HG03025 (cell line): ENCODE data around the gene ANO9.
"Not testable (repeated sequence)": the region's sequence is repeated elsewhere in the genome, so short reads cannot be mapped to it uniquely, and the experiment has no call there.

Source experiments
- ATAC-seq: cut with Tn5 transposase; IDR thresholded peaks from one replicate; pipeline ENCODE4 v1.9.1; 2021; ENCODE audit warnings: mild to moderate bottlenecking, moderate library complexity; ENCODE audit not compliant: unreplicated experiment, low FRiP score

The ANO9 gene

DNA sequence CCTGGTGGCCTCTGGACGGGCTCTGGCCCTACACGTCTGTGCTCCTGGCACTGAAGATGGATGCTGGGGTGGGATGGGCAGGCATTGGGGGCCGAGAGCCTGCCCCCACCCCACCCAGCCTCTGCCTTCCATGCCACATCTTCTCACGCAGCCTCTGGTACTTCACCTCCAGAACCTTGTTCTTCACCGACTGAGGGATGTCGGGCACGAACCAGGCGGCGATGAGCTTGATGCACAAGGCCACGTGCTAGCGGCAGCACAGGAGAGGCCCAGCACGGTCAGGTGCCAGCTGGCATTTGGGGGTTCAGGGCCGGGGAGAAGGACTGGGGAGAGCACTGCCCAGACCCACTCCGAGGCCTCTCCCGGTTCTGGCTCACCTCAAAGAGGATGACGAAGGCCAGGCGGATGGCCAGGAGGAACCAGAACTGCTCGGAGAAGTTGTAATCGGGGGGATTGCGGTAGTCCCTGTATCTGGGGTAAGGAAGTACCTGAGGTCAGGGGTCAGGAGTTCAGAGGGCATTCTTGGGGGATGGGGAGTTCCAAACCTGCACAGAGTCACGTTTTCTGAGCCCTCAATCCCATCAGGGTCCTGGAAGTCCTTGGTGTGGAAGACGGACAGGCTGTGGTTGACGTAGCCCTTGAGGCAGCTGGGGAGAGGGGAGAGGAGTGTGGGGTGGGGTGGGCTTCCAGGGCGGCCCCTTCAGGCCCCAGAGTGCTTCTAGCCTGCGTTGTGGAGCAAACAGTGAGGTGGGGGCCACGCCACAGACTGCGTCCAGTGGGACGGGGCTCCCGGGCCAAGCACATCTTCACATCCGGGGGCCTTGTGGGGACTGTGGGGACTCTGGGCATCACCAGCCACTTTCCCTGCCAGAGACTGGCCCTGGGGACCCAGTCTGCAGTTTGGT, 23.2 kb downstream of the ANO9 start:
- no peak for ATAC-seq

DNA sequence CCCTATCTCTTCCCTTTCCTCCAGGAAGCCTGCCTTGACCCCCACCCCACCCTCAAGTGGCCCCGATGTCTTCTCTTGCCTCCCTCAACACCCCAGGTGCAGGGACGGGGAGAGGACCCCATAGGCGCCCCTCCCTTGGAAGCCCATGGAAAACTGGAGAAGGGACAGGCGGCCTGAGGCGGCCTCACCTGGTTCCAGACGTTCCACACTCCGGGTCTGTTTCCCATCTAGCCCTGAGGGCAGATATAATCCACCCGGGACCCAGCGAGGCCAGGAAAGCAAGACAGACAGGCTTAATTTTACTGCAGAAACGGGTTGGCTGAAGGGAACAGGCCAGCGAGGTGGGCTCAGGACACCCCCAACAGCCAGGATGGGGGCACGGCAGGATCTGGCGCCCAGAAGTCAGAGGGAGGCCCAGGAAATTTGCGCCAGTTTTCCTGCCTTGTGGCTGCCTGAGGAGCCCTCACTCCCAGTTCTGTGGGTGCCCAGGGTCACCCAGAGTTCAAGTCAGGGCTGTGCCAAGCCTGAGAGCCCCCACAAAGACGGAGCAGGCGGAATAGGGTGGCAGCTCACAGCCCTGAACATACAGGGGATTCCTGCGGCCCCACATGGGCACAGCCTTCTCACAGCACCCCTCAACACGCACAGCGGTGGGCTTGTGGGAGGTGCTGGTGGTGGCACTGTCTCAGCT, 24.0 kb downstream of the ANO9 start:
- no peak for ATAC-seq

DNA sequence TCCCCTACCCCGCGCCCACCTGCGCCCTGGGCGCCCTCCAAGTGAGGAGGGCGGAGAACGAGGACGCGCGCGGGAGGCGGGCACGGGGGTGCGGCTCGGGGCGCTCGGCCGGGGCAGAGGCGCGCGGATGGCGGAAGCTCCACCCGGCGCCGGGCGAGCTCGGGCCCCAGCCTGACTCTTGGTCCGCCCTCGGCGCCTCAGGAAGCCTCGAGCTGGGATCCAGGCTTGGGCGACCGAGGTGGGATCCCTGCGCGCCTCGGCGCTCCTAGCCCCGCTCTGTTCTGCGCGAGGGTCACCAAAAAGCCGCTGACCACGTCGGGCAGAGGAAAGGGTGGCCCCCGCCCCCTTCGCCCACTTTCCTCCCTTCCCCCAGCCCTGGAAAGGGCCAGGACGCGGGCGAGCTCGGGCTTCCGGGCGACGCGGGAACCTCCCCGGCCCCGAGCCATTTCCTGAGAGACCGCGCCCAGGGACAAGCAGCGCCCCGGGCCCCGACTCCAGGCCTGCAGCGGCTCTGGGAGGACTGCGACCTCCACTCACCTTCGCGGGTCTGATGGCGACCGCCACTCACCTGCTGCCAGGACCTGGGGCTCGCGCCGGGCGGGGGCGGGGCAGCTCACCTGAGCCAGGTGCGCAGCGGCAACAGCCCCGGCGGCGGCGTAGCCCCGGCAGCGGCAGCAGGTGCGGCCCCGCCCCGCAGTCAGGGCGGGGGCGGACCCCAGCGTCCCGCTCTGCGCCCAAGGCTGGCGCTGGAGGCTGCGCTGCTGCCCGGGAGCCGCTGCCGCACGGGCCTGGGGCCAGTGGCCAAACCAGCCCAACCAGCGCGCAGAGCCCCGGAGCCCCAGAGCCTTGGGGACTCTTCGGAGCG, 24.8 kb downstream of the ANO9 start:
- no peak for ATAC-seq

DNA sequence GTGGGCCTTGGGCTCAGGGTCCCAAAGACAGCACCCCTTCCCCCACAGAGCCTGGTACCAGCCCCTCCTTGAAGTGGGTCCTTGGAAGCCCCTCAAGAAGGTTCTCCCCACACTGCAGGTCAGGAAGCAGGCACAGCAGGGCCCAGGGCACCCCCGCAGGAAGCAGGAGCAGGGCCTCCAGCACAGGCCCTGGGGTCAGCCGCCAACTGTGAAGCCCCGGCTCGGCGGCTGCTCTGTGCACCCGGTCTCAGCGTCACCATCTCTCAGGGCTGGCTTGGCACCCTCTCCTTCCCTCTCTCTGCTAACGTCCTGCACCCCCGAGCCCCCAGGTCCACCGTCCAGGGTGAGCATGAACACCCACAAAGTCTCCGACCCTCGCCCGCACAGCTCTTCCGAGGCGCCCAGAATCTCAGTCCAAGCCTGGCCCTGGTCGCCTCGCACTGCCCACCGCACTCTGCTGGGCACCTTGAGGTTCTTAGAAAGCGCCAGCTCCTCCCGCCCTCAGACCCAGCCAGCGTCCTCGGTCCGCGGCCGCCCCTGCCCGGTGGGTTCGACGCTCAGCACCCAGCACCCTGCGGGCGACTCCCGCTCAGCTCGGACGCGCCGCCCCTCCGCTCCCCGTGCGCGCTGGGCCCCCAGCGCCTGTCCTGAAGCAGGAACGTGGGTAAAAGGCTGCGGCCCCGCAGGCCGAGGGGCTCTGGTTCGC, 25.6 kb downstream of the ANO9 start:
- no peak for ATAC-seq

DNA sequence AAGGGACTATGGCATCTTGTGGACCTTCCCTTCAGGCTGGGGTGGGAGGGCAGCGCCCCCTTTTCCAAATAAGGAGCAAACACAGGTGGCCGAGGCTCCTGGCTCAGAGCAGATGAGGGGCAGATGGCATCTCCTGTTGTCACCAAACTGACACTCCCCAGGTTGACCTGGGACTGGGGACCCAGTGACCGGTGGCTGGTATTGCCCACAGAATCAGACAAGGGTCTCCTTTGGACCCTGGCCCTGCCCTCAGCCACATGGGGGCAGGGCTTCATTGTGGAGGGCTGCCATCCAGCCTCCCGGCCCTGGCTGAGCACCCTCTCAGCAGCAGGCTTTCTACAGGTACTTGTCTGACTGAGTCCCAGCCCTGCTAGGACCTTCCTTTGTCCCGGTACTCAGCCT, 26.2 kb downstream of the ANO9 start:
- ATAC-seq, result no peak

DNA sequence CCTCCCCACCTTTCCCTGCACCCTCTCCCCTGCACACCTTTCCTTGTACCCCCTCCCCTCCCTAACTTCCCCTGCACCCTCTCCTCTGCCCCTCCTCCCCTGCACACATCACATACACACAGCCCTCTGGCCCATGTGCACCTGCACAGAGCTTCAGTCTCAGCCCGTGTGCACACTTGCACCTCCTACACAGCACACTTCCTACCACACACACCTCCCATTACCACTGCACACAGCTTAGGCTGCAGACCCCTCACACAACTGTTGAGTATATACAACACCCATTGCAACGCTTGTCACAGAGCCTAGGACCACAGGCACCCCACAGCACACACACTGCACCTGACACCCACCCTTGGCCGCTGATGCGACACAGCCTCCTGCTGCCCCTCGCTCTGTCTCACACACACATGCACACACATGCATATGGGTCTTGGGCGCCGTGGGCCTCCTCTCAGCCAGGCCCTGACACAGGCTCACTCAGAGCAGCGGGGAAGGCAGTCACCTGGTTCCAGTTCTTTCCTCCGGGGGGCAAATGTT, 27.4 kb downstream of the ANO9 start:
- no peak for ATAC-seq

DNA sequence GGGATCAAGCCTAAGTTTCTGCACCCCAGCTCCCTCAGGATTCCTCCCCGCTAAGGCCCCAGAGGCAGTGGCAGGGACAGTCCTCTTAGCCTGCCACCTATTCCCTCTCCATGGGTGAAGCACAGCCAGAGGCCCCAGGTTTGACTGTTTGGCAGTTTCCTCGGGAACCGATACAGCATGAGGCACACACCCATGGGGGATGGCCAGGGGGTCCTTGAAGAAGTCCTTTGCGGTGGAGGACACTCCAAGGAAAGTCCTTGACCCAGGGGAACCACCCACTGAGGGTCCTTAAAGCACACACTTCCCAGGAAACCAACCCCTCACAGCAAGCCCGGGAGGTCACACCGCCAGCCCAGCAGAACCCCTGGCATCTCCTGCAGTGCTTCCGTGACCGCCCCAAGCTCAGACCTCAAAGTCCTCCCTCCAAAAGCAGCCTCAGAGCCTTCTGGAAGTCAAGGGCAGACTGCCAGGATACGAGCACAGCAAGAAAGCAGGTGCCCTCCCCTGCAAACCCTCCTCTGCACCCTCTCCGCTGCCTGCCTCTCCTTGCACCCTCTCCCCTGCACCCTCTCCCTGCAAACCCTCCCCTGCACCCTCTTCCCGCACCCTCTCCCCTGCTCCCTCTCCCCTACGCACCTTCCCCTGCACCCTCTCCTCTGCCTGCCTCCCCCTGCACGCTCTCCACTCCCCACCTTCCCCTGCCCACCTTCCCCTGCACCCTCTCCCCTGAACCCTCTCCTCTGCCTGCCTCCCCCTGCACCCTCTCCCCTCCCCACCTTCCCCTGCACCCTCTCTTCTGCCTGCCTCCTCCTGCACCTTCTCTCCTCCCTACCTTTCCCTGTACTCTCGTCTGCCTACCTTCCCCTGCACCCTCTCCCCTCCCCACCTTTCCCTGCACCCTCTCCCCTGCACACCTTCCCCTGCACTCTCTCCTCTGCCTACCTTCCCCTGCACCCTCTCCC, 28.4 kb downstream of the ANO9 start:
- no peak for ATAC-seq

DNA sequence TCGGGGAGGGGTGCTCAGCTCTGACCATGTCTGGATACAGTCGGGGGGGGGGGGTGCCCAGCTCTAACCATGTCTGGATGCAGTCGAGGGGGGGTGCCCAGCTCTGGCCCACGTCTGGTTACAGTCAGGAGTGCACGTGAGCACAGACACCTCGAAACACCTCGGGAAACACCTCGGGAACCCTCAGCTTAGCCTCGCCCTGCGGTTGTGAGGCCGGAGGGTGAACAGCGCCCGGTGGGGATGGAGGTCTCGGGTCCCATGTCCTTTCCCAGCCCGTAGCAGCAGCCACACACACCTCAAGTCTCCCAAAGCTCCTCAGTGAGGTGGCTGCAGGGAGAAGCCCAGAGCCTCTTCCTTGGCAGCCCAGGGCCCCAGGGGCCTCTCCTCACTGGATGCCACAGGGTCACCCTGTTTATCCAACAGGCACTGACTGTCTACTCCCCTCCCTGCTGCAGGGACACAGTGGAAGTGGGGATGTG, 29.1 kb downstream of the ANO9 start:
- no peak for ATAC-seq

DNA sequence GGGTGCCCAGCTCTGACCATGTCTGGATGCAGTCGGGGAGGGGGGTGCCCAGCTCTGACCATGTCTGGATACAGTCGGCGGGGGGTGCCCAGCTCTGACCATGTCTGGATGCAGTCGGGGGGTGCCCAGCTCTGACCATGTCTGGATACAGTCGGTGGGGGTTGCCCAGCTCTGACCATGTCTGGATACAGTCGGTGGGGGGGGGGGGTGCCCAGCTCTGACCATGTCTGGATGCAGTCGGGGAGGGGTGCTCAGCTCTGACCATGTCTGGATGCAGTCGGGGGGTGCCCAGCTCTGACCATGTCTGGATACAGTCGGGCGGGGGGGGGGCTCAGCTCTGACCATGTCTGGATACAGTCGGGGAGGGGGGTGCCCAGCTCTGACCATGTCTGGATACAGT, 30.3 kb downstream of the ANO9 start:
- ATAC-seq, result not testable (repeated sequence)

DNA sequence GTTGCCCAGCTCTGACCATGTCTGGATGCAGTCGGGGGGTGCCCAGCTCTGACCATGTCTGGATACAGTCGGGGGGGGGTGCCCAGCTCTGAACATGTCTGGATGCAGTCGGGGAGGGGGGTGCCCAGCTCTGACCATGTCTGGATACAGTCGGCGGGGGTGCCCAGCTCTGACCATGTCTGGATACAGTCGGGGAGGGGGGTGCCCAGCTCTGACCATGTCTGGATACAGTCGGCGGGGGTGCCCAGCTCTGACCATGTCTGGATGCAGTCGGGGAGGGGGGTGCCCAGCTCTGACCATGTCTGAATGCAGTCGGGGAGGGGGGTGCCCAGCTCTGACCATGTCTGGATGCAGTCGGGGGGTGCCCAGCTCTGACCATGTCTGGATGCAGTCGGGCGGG, 31.1 kb downstream of the ANO9 start:
- not testable (repeated sequence) for ATAC-seq

DNA sequence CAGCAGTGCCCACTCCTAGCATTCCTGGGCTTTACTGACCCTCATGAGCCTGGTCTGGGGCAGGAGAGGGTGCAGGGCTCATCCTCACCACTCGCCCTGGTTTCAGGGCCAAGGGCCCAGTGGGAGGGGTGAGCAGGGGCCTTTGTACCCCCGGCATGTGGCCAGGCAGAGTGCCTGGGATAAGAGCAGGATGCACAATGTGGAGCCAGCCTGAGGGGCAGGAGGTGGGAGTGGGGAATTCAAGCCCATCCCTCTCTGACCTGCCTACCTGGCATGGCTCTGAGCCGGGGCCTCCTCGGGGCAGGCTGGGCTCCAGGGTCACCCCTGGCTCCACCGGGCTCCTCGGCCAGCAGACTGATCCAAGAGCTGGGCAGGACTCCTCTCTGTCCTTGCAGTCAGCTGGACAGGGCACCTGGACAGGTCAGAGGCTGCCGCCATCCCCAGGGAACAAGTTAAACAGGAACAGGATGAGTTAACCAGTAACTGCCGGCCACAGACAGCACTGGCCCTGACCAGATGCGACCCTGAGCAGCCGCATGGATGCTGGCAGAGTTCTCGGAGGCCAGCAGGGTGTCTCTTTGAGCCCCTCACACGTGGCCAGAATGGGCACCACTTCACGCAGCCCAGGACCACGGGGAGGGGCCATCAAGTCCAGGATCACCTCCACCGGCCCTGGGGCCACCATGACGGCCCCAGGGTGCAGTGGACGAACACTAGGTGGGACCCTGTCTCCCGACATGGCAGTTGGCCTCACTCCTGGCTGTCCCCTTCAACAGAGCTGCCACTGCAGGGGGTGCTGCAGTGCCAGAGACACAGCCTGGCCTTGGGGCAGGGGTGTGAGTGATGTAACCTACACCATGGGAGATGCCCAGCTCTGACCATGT, 32.0 kb downstream of the ANO9 start:
- no peak for ATAC-seq

DNA sequence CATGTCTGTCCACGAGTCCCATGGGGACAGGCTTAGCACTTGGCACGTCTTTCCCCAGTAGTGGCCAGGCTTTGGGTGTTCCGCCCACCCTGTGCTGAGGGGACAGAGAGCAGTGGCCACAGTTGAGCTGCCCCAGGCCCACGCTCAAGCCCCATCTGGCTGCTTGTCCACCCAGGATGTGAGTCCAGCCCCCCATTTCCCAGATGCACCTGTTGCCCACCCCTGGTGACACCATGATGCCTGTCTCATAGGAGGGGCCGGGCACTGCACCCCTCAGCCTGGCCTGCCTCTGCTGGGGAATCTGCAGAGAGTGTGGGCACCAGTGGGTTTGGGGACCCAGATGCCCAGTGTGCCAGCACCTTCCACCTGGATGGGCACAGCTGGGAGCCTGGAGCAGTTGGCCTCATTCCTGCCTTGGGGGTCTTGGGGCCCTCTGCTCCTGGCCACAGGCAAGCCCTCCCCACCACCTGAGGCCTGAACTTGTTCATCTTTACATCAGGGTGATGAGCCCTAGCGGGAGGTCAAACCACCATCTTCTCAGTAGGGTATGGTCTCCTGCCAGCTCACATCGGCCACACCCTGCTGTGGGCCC, 32.7 kb downstream of the ANO9 start:
- ATAC-seq, result no peak

DNA sequence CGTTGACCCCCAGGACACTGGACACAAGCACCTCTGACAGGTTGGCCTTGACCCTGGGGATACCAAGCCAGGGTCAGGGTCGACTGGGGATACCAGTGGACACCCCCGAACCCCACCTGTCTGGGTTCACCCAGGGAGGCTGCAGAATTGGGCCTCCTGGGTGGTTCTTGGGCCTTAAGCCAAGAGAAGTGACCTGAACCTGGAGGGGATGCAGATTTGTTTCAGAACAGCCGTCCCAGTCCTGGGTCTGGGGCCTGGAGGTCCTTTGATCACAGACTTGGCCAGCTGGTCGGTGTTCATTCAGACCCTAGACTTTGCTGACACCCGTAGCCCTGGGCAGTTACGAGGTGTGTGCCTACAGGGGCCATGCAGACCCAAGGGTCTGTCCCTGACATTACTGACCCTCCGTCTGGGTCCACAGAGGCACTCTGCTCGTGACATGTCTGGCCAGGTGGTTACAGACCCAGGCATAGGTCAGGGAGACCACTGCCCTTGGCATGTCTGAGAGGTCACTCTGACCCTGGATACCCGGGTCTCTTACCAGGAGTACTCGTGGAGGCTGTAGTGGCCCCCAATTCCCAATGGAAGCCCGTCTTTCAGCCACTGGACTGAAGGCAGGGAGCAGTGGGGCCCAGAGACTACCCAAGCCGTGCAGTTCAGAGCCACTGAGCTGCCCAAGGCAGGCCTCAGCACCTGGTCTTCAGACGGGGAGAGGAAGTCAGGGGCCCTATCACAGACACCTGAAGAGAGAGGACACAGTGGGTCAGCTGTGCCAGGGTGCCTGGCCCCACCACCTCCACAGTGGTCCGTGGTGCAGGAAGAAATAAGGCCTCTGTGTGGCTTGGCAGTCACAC, 33.4 kb downstream of the ANO9 start:
- no peak for ATAC-seq

DNA sequence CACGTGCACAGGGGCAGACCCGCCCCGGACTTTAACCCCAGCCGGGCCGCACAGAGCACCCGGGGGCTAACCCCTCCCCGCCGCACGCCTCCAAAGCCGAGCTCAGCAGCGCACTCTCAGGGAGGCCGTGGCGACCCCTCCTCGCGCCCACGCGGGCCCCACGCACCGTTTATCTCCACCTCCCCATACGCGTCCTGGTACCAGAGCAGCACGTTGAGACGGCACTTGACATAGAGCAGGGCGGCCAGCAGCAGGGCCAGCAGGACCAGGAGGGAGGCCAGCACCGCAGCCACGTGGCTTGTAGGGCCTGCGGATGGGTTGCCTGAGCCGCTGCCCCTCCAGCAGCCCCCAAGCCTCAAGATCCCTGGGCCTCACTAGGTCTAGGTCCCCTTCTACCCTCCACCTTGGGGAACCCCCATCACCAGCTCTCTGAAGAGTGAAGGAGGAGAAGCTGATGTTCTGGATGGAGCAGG, 34.1 kb downstream of the ANO9 start:
- ATAC-seq, result no peak

DNA sequence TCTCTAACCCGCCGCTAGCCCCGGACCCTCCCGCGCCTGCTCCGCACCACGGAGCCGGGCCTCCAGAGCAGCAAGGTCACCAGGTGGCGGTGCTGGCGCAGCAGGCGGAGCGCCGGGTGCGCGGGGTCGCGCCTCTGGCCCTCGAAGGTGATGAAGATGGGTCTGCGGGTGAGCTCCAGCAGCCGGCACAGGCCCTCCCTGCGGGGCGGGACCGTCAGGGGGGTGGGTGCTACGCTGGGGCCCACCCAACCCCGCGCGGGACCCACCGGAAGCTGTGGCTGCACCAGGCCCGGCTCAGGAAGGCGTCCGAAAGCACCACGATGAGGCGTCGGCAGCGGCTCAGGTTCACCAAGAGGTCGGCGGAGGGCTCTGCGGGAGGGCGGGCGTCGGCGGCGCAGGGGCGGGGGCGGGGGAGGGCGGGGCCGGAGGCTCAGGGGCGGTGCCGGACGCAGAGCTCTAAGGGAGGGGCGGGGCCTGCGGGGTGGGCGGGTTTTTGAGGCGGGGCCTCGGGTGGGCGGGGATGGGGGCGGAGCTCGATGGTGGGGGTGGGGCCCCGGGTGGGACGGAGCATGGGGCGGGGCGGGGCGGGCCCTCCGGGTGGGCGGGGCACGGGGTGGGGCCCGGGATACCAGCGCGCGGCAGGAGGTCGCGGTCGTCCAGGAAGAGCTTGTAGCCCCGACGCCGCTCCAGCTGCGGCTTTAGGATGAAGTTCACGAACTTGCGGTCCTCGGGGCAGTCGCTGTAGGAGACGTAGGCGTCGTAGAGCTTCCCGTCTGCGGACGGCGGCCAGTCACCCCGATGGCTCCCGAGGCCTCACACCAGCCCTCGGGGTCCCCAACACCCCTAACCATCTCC, 34.8 kb downstream of the ANO9 start:
- ATAC-seq, result peak; percentile 40
